HG02840 (cell line): ENCODE results near the gene UBL4B.

Source experiments
- ATAC-seq: cut with Tn5 transposase; IDR thresholded peaks from one replicate; pipeline ENCODE4 v1.9.1; 2021; ENCODE audit warnings: mild to moderate bottlenecking, moderate library complexity, moderate number of reproducible peaks; ENCODE audit not compliant: unreplicated experiment, low FRiP score

Gene UBL4B

DNA sequence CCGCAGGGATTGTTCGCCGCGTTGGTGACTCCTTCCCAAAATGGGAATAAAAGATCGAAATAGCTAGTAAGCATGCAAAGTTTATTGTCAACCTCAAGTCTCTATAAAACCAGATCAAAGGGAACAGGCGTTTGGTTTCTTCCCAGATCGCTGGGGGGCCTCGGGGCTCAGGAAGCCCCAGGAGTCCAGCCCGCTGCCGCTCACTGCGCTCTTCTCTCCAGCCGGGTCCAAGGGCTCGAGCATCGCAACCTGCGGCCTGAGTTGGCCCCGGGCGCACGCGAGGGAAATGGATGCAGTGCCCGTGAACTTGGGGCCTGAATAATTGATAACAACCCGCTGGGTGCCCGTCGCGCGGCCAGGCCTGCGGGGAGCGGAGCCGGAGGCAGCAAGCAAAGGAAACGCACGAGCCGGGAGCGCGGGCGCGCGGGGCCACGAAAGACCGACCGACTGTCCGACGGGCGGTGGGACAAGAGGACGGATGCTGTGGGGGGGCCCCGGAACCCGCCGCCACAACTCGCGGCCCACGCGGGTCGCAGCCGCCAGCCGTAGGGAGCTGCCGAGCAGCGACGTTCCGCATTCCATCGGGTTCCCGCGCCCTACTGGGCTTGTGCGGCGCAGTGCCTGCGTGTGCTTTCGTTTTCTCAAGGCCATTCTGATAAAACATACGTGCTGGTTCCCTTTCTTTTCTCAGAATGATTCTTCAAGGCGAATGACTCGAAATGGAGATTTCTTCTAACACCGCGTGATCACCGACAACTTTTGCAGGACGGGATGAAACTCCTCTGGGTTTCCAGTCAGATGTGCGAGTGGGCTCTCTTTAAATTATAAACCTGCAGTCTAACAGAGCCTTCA lies 27.8 kb upstream of the UBL4B start:
- ATAC-seq = no peak

DNA sequence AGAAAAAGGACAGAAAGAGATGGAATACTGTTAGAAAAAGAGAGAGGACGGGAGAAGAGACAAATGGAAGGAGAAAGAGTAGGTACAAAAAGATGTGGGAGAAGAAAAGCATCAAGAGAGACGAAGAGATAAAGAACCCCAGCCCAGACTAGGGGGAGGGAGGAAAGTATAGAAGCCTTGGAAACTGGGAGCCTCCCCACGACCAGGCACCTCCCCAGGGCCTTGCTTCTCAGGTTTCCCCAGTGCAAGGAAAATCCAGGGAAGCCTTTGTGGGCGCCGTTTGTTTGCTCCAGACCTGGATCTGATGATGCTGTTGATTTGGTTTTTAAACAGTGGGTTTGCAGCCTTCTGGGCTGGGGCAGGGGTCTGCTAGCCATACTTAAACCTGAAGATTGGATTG lies 26.6 kb upstream of the UBL4B start:
- ATAC-seq = no peak

GRCh38 chr1:110086961-110087360 lies 25.3 kb upstream of the UBL4B start:
- ATAC-seq = no peak

GRCh38 chr1:110087812-110088738 lies 24.2 kb upstream of the UBL4B start:
- ATAC-seq = no peak

DNA sequence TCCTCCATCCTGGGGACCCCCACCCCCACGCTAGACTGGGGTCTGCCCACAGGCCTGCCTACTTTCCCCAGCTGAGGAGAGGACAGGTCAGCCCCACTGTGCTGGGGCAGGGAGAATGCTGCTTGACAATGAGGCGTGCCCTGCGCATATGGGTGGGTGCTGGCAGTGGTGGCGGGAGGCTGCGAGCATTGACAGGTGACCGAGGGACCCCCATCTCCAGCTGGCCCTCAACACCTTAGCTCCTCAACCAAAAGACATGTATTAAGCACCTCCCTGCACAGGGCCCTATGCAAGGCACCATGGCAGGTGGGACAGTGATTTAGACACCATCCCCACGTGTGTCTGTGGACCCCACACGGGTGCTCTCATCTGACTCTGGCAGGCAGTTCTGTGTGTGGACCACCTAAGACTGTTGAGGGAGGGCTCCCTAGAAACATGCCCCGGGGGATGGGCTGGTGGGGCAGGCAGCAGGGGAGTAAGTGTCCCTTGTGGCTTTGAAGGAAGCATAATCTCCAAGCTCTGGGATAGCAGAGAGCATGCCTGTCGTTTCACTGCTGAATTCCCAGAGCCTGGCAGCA lies 23.4 kb upstream of the UBL4B start:
- no peak for ATAC-seq

DNA sequence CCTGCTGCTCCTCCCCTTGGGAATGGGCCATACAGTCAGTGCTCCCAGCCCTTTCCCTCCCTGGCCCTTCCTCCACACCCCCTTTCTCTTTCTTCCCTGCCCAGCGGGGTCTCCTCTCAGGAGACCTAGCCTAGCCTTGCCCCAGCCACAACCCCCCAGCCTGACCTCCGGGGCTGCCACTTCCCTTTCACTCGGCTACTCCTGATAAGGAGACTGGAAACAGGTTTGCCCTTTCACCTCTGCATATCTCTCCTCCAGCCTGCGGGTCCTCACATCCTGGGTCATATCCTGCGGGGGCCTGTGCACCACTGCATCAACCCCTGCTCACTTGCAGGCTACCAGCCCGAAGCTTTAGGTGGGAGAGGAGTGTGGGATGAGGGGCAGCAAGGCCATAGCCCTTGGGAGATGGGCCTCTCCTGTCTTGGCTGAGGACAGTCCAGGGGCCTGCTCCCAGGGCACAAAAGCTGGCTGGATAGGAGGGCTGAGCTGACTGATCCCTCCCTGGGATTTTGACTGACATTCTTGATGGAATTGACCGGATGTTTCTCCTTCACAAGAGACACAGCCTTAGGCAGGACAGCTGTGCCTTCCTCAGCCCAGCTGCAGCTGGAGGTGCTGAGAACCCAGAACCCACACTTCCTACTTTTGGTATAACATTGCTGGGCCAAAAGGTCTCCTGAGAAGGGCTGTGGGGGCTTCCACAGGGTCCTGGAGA lies 22.5 kb upstream of the UBL4B start:
- ATAC-seq = no peak

- ATAC-seq = no peak
These were observed 20.9 kb upstream of the UBL4B start for GRCh38 chr1:110091381-110091780.

DNA sequence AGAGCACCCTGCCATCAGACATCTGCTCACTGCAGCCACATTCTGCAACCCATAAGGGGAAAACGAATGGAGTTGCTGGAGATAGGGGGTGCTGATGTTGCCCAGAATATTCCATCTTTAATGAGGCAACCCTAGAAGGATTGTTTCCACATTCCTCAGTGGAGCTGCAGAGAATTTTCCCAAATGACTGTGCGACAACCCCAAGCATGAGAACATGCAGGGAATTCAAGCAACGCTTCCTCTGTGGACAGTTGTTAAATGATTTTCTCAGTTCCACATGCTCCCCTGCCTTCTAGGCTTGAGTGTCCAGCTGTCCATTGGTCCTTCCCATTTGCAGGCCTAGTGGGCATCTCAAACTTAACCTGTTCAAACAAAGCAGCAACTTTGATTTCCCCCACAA lies 20.5 kb upstream of the UBL4B start:
- ATAC-seq = no peak

DNA sequence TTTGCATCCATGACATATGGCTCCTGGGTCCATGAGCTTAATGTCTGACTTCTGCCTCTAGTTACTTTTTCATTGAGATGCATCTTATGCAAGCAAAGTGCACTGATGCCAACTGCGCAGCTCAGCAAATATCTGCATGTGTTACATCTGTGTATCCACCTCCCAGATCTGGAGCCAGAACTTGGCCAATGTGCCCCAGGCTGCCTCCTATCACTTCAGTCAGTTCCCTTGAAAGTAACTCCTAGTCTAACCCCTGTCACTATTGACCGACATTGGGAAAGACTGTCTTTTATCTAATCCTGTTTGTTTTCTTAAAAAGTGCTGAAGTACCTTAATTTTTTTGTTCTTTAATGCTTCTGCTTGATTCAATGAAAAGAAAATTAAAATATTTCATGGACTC lies 19.3 kb upstream of the UBL4B start:
- no peak for ATAC-seq

GRCh38 chr1:110094931-110095654 lies 17.1 kb upstream of the UBL4B start:
- no peak for ATAC-seq

GRCh38 chr1:110097507-110098221 lies 14.6 kb upstream of the UBL4B start:
- ATAC-seq = no peak

- no peak for ATAC-seq
These were observed 13.8 kb upstream of the UBL4B start for GRCh38 chr1:110098222-110099026.

- no peak for ATAC-seq
These were observed 11.9 kb upstream of the UBL4B start for GRCh38 chr1:110100335-110100734.

- no peak for ATAC-seq
These were observed 10.2 kb upstream of the UBL4B start for GRCh38 chr1:110102081-110102480.

DNA sequence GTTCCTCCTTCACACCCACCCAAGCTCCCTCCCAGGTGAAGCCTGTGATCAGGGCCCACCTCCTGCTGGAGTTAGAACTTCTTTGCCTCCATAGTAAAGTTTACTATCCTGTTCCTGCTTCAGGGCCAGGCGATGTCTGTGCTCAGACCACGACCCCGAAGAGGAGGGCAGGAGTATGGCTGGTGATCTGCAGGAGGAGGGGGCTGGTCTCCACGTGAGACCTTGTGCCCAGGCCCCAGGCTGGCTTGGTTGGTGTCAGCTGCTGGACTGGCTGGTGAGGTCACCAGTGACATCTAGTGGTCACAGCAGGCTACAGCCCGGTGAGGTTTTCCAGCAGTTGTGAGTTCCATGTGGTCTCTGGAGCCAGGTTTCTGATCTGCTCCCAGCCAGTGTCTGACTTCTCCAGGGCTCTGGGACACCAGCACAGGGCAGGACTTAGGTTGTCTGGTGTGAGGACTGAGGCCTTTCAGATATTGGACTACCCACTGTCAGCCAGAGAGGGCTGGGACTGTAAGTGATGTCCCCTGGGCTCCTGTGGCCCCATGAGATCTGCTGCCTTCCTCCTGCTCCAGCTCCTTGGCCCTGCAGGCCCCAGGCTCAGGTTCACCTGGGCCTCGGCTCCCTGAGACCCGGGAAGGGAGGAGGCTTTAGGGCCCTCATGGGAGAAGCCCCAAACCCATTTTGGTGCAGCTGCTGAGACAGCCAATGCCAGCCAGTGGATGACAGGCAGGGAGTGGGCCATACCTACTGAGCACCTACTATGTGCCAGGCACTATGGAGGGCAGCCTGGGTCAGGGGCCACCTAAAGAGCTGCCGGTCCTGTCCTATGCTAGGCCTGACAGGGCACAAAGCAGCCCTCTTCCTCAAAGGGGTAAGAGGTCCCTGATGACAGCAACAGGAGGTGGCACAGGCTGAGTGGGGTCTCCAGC lies 6.0 kb upstream of the UBL4B start:
- peak; percentile 54 for ATAC-seq

DNA sequence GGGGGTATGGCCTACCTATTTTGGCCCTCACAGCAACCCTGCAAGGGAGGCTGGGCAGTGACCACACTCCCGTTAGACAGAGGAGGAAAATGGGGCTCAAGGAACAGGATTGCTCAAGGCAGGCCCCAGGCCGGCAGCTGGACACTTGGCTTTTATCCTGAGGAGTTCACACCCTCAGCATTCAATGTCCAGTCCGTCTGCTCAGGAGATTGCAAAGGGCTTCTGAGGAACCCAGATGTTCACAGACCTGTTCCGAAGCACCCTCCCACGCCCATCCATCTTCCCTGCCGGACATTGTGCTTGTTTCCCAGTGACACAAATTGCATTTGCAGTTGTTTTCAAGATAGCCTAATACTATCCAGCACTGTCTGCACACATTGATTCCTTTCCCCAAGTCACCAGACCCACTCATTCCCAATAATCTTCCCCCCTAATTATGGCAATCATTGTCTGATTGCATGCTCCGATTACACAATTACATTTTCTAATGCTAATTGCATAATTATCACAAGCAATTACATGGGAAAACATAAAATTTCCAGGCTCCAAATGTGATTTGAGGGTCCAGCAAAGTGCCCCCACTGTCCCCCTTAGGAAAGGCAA lies 4.3 kb upstream of the UBL4B start:
- ATAC-seq = no peak

- ATAC-seq = no peak
These were observed 1.2 kb upstream of the UBL4B start for GRCh38 chr1:110111081-110111480.
